Trophoblast cell (in vitro differentiated cells and primary cell): ENCODE results near the gene HIVEP1.

Source experiments
- DNase-seq, 2 donors: peaks; one replicate each; pipeline ENCODE4 v3.0.0-alpha.2; 2016
- H2AFZ ChIP-seq: 2 replicates; pipeline ENCODE4 v1.6.1; 2013; ENCODE audit warnings: low read length, moderate library complexity, mild to moderate bottlenecking; ENCODE audit not compliant: insufficient read depth, poor library complexity
- H2AK5ac ChIP-seq: 2 replicates; pipeline ENCODE4 v1.6.1; 2013; ENCODE audit warnings: mild to moderate bottlenecking, low read length
- H2BK120ac ChIP-seq: 2 replicates; pipeline ENCODE4 v1.6.1; 2013; ENCODE audit warnings: low read length, mild to moderate bottlenecking, moderate library complexity; ENCODE audit not compliant: insufficient read depth, poor library complexity
- H2BK12ac ChIP-seq: 2 replicates; pipeline ENCODE4 v1.6.1; 2013; ENCODE audit warnings: mild to moderate bottlenecking, low read length, moderate library complexity
- H2BK5ac ChIP-seq: 2 replicates; pipeline ENCODE4 v1.6.1; 2013; ENCODE audit warnings: low read length, low read depth, moderate library complexity, mild to moderate bottlenecking; ENCODE audit not compliant: poor library complexity
- H3K14ac ChIP-seq: 2 replicates; pipeline ENCODE4 v1.6.1; 2013; ENCODE audit warnings: mild to moderate bottlenecking, low read length
- H3K18ac ChIP-seq: 2 replicates; pipeline ENCODE4 v1.6.1; 2013; ENCODE audit warnings: mild to moderate bottlenecking, low read length
- H3K23ac ChIP-seq: 2 replicates; pipeline ENCODE4 v1.6.1; 2013; ENCODE audit warnings: low read length
- H3K27ac ChIP-seq: 2 replicates; pipeline ENCODE4 v1.5.1; 2013; ENCODE audit warnings: low read depth, mild to moderate bottlenecking, inconsistent platforms, low read length, moderate library complexity
- H3K27me3 ChIP-seq: 2 replicates; pipeline ENCODE4 v1.6.1; 2013; ENCODE audit warnings: inconsistent platforms, mild to moderate bottlenecking, low read length, moderate library complexity; ENCODE audit not compliant: insufficient read depth
- H3K36me3 ChIP-seq, 2 experiments: 1 replicate in 1 of 2; 2 replicates in 1 of 2; pipeline ENCODE4 v1.6.1; 2013; ENCODE audit warnings: low read length in 2 of 2, mild to moderate bottlenecking in 2 of 2, moderate library complexity in 1 of 2; ENCODE audit not compliant: insufficient read depth in 2 of 2, control insufficient read depth in 1 of 2
- H3K4ac ChIP-seq: 2 replicates; pipeline ENCODE4 v1.6.1; 2013; ENCODE audit warnings: low read depth, mild to moderate bottlenecking, low read length, moderate library complexity
- H3K4me1 ChIP-seq, 2 experiments: 1 replicate in 1 of 2; 2 replicates in 1 of 2; pipeline ENCODE4 v1.6.1; 2013; ENCODE audit warnings: low read length in 2 of 2, mild to moderate bottlenecking in 2 of 2, moderate library complexity in 1 of 2; ENCODE audit not compliant: insufficient read depth in 2 of 2, control insufficient read depth in 1 of 2
- H3K4me2 ChIP-seq: 2 replicates; pipeline ENCODE4 v1.6.1; 2013; ENCODE audit warnings: inconsistent platforms, mild to moderate bottlenecking, low read length, moderate library complexity
- H3K4me3 ChIP-seq: 2 replicates; pipeline ENCODE4 v1.5.1; 2013; ENCODE audit warnings: mild to moderate bottlenecking, low read depth, low read length, inconsistent platforms
- H3K79me1 ChIP-seq: one replicate; pipeline ENCODE4 v1.6.1; 2013; ENCODE audit warnings: low read length
- H3K79me2 ChIP-seq: 2 replicates; pipeline ENCODE4 v1.6.1; 2013; ENCODE audit warnings: low read length, mild to moderate bottlenecking; ENCODE audit not compliant: control insufficient read depth, insufficient read depth, poor library complexity
- H3K9ac ChIP-seq: 2 replicates; pipeline ENCODE4 v1.6.1; 2013; ENCODE audit warnings: mild to moderate bottlenecking, low read length
- H3K9me3 ChIP-seq: 2 replicates; pipeline ENCODE4 v1.6.1; 2013; ENCODE audit warnings: low read depth, mild to moderate bottlenecking, control low read depth, inconsistent platforms, low read length; ENCODE audit not compliant: insufficient read depth
- H4K12ac ChIP-seq: 2 replicates; pipeline ENCODE4 v1.6.1; 2013; ENCODE audit warnings: low read depth, mild to moderate bottlenecking, low read length, moderate library complexity
- H4K8ac ChIP-seq: 2 replicates; pipeline ENCODE4 v1.6.1; 2013; ENCODE audit warnings: low read depth, mild to moderate bottlenecking, low read length, moderate library complexity
- H4K91ac ChIP-seq: one replicate; pipeline ENCODE4 v1.6.1; 2013; ENCODE audit warnings: low read depth, mild to moderate bottlenecking, low read length, moderate library complexity
- WGBS: extraction: QIAGEN DNeasy Blood & Tissue Kit; methylation state at CpG from one replicate; pipeline ENCODE4 v1.1.7; 2013; ENCODE audit warnings: missing lambda C conversion rate; ENCODE audit not compliant: insufficient read length, insufficient coverage; ENCODE audit errors: extremely low coverage; 5-methylcytosine and 5-hydroxymethylcytosine counted together

Gene HIVEP1

DNA sequence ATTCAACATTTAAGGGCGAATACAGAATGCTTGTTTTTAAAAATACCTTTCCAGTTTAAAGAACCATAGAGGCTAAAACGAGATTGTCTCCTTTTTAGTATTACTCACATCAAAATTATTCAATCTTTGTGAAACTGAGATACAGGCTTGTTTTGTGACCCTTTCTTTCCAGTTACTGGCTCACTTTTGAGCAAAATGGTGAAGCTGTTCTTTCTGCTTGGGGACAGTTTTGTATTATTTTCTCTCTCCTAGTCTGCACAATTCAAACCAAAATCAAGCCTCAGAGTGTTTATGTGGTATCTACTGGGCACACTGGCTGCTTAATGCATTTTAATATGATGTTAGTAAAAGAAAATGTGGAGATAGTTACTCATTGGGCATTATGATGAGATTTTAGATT lies 36.5 kb downstream of the HIVEP1 start:
- no CpG with 5 or more reads among the region's 2 CpGs for WGBS
- H3K4ac ChIP-seq, result no peak overlapping the region
- no peak overlapping the region for H3K27ac ChIP-seq
- H3K4me1 ChIP-seq, result no peaks in the 10 kb centered on the region
- DNase-seq, result no peak
- no peaks in the 10 kb centered on the region for H3K9me3 ChIP-seq
- peaks cover 0 to 4% of the 10 kb centered on the region in 2 experiments for H3K36me3 ChIP-seq
- H3K27me3 ChIP-seq, result no peaks in the 10 kb centered on the region
- H3K4me3 ChIP-seq, result no peak overlapping the region
- H3K79me2 ChIP-seq, result no peaks in the 10 kb centered on the region
- no peak overlapping the region for H4K91ac ChIP-seq
- H4K8ac ChIP-seq, result no peak overlapping the region
- H2BK12ac ChIP-seq, result no peak overlapping the region
- no peak overlapping the region for H2BK120ac ChIP-seq
- no peak overlapping the region for H3K14ac ChIP-seq
- no peak overlapping the region for H4K12ac ChIP-seq
- no peak overlapping the region for H3K4me2 ChIP-seq
- no peak overlapping the region for H2BK5ac ChIP-seq
- no peak overlapping the region for H3K18ac ChIP-seq
- no peaks in the 10 kb centered on the region for H3K79me1 ChIP-seq
- no peak overlapping the region for H2AFZ ChIP-seq
- H3K9ac ChIP-seq, result no peak overlapping the region
- no peak overlapping the region for H2AK5ac ChIP-seq
- no peak overlapping the region for H3K23ac ChIP-seq

DNA sequence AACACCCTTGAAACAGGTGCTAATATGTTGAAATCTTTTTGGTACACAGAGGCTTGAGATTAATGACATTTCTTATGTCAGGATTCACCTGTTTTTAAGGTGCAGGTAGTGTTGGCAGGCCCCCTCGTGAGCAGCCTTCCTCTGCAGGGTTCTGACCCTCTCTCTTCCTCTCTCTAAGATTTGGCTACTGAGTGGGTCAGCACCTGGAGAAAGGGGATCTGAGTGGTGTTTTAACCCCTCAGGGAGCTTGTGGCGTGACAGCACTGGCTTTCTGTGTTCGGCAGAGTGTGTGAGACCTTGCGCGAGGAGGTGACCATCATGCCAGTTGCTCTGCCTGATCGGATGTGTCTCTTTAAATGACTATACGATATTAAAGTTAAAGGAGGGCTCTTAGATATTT lies 37.1 kb downstream of the HIVEP1 start:
- H2BK120ac ChIP-seq, result no peak overlapping the region
- DNase-seq, result no peak
- no peak overlapping the region for H4K12ac ChIP-seq
- H3K18ac ChIP-seq, result no peak overlapping the region
- no CpG with 5 or more reads among the region's 7 CpGs for WGBS
- no peaks in the 10 kb centered on the region for H3K4me1 ChIP-seq
- no peaks in the 10 kb centered on the region for H3K27me3 ChIP-seq
- peaks cover 0 to 4% of the 10 kb centered on the region in 2 experiments for H3K36me3 ChIP-seq
- no peak overlapping the region for H2BK5ac ChIP-seq
- no peak overlapping the region for H3K27ac ChIP-seq
- H3K14ac ChIP-seq, result no peak overlapping the region
- H3K9me3 ChIP-seq, result no peaks in the 10 kb centered on the region
- H2BK12ac ChIP-seq, result no peak overlapping the region
- no peak overlapping the region for H2AK5ac ChIP-seq
- no peak overlapping the region for H3K23ac ChIP-seq
- no peak overlapping the region for H4K91ac ChIP-seq
- H3K79me1 ChIP-seq, result no peaks in the 10 kb centered on the region
- H3K79me2 ChIP-seq, result no peaks in the 10 kb centered on the region
- no peak overlapping the region for H3K4ac ChIP-seq
- H4K8ac ChIP-seq, result no peak overlapping the region
- no peak overlapping the region for H3K9ac ChIP-seq
- H3K4me2 ChIP-seq, result no peak overlapping the region
- H3K4me3 ChIP-seq, result no peak overlapping the region
- no peak overlapping the region for H2AFZ ChIP-seq

DNA sequence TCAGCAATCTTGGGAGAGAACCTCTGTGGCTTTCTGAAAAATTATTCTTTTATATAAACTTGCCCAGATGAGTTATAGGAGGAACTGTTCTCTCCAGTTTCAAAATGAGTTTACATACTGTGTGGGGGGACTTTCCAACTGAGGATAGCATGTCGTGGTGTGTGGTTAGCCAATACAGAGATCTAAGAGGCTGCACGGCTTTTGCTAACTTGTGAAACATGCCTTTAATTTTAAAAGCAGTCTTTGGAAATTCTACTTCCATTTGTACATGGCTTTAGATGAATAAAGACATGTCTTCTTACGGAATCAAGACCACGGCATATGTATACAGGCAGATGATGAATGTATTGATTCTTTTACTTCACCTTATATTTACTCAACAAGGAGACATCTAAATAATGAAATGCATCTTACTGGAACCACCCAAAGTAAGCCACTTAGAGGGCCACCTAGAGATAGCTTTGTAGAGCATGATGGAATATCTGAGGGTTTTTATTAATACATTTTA lies 39.8 kb downstream of the HIVEP1 start:
- no peak overlapping the region for H4K12ac ChIP-seq
- no peak overlapping the region for H2BK12ac ChIP-seq
- no peak overlapping the region for H3K9ac ChIP-seq
- no peak overlapping the region for H4K91ac ChIP-seq
- H3K14ac ChIP-seq, result no peak overlapping the region
- no peak overlapping the region for H3K23ac ChIP-seq
- WGBS, result no CpG with 5 or more reads among the region's 4 CpGs
- no peaks in the 10 kb centered on the region for H3K27me3 ChIP-seq
- H3K27ac ChIP-seq, result no peak overlapping the region
- no peak overlapping the region for H3K4ac ChIP-seq
- no peaks in the 10 kb centered on the region for H3K79me1 ChIP-seq
- H3K79me2 ChIP-seq, result no peaks in the 10 kb centered on the region
- H3K18ac ChIP-seq, result no peak overlapping the region
- no peaks in the 10 kb centered on the region for H3K4me1 ChIP-seq
- H2AFZ ChIP-seq, result no peak overlapping the region
- no peak overlapping the region for H3K4me3 ChIP-seq
- DNase-seq, result peak; percentile 2 to 34
- no peaks in the 10 kb centered on the region for H3K9me3 ChIP-seq
- no peak overlapping the region for H2AK5ac ChIP-seq
- no peak overlapping the region for H4K8ac ChIP-seq
- peaks cover 0 to 4% of the 10 kb centered on the region in 2 experiments for H3K36me3 ChIP-seq
- no peak overlapping the region for H2BK120ac ChIP-seq
- H3K4me2 ChIP-seq, result no peak overlapping the region
- no peak overlapping the region for H2BK5ac ChIP-seq

DNA sequence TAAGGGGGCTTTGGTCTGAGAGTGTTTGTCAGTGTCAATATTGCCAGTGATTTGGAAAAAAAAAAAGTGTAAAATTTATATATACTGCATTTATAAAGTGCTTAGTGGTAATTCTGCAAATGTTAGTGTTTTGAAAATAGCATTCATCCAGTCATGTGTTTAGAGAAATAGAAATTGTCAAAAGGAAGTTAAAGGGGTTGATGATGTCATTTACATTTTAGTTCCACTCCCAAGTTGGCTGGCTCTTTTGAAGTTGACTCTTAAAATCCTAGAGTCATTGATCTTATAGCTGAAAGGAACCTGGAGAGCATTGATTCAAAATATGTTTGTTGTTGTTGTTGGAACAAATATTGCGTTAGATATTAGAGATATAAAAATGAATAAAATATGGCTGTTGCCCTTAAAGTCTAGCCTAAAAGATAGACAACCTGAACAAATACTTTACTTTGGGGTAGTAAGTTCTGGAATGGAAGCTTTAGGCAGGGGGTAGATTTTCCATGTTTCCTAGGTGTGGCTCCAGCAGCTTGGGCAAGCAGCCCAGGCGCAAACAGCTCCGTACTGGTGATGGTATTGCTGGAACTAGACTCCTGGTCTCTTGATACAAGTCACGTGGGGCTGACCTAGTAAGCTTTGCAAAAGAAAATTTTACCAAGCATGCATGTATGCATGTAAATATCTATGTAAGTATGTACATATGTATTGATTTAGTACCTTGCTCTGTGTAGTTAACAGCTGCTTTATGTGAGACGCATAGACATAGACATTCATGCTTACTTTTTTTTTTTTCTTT lies 46.3 kb downstream of the HIVEP1 start:
- Histone ChIP-seq H2AFZ (no peak overlapping the region), H3K4me3 (no peak overlapping the region), H3K14ac (no peak overlapping the region), H3K27me3 (no peaks in the 10 kb centered on the region), H2BK120ac (no peak overlapping the region), H4K91ac (no peak overlapping the region), H3K9me3 (no peaks in the 10 kb centered on the region), H3K27ac (no peak overlapping the region), H3K9ac (no peak overlapping the region), H3K79me2 (no peaks in the 10 kb centered on the region), H3K36me3 (peaks cover 0 to 3% of the 10 kb centered on the region in 2 experiments), H3K4ac (no peak overlapping the region), H4K8ac (no peak overlapping the region), H3K18ac (no peak overlapping the region), H3K4me2 (no peak overlapping the region), H2BK5ac (no peak overlapping the region), H2AK5ac (no peak overlapping the region), H3K23ac (no peak overlapping the region), H4K12ac (no peak overlapping the region), H2BK12ac (no peak overlapping the region), H3K4me1 (no peaks in the 10 kb centered on the region), H3K79me1 (no peaks in the 10 kb centered on the region)
- DNase-seq, result no peak
- WGBS, result 89% methylated on average over 1 of the region's 5 CpGs
